H1 (cell line): Measurements from ENCODE around the gene CD34. TPM values are rescaled to one million over a fixed set of nuclear protein-coding genes. Genes with fewer than 3 reads are reported as not detected.

Source experiments
- CTCF ChIA-PET: fragments of 300-600 bp; sonication (Branson Sonifier 250); formaldehyde crosslinking; loops from one replicate; lab custom pipeline; 2021; ENCODE audit not compliant: partially characterized antibody; lab: Charles Lee
- POLR2A ChIA-PET: fragments of 300-600 bp; sonication (Branson Sonifier 250); formaldehyde crosslinking; loops from one replicate; lab custom pipeline; 2021; ENCODE audit warnings: inconsistent platforms; ENCODE audit not compliant: partially characterized antibody; lab: Charles Lee
- DNase-seq, 2 experiments: peaks; one replicate each; pipeline versions ENCODE4 v3.0.0 to v3.0.0-alpha.2; 2010 to 2022; ENCODE audit warnings: low spot score in 2 of 2, low read depth in 1 of 2, mixed read lengths in 1 of 2
- FAIRE-seq: peaks from 2 replicates; lab custom pipeline; 2011; peaks lifted over from hg19 to GRCh38; lab: Jason Lieb, UNC
- H2AFZ ChIP-seq: 2 replicates; pipeline ENCODE4 v1.8.1; 2012; ENCODE audit warnings: low read length, inconsistent platforms
- H2AK5ac ChIP-seq: 2 replicates; pipeline ENCODE4 v1.6.1; 2013; ENCODE audit warnings: low read depth, low read length
- H2BK120ac ChIP-seq: replicated peaks from 2 replicates; pipeline ENCODE3; 2013; ENCODE audit warnings: low read depth, low read length, inconsistent platforms
- H2BK12ac ChIP-seq: 2 replicates; pipeline ENCODE4 v1.6.1; 2013; ENCODE audit warnings: low read depth, low read length
- H2BK15ac ChIP-seq: 2 replicates; pipeline ENCODE4 v1.6.1; 2013; ENCODE audit warnings: low read length
- H2BK20ac ChIP-seq: 2 replicates; pipeline ENCODE4 v1.6.1; 2013; ENCODE audit warnings: low read length
- H2BK5ac ChIP-seq: 2 replicates; pipeline ENCODE4 v1.6.1; 2013; ENCODE audit warnings: low read depth, low read length
- H3K14ac ChIP-seq: 2 replicates; pipeline ENCODE4 v1.6.1; 2013; ENCODE audit warnings: inconsistent platforms; ENCODE audit not compliant: insufficient read length
- H3K18ac ChIP-seq: 2 replicates; pipeline ENCODE4 v1.6.1; 2013; ENCODE audit warnings: low read length; ENCODE audit errors: extremely low read depth
- H3K23ac ChIP-seq: 2 replicates; pipeline ENCODE4 v1.6.1; 2013; ENCODE audit warnings: inconsistent platforms; ENCODE audit not compliant: insufficient read length
- H3K23me2 ChIP-seq: 2 replicates; pipeline ENCODE4 v1.6.1; 2013; ENCODE audit warnings: low read depth, low read length
- H3K27ac ChIP-seq: 2 replicates; pipeline ENCODE4 v1.6.1; 2011; ENCODE audit warnings: low read depth, low read length, inconsistent platforms
- H3K27me3 ChIP-seq, 4 experiments: replicated peaks in 1 of 4; 1 replicate in 1 of 4; 2 replicates in 3 of 4; pipeline versions ENCODE4 v1.6.1 to v1.8.1; 2011 to 2013; ENCODE audit warnings: low read length in 3 of 4, mild to moderate bottlenecking in 3 of 4, inconsistent platforms in 2 of 4, mixed read lengths in 2 of 4, moderate library complexity in 1 of 4; ENCODE audit not compliant: control insufficient read depth in 3 of 4, insufficient read depth in 3 of 4; ENCODE audit errors: extremely low read depth in 1 of 4
- H3K36me3 ChIP-seq, 4 experiments: 2 replicates each; pipeline versions ENCODE4 v1.6.1 to v1.8.1; 2011 to 2013; ENCODE audit warnings: mild to moderate bottlenecking in 4 of 4, low read length in 3 of 4, moderate library complexity in 2 of 4, control low read depth in 1 of 4, inconsistent platforms in 1 of 4; ENCODE audit not compliant: insufficient read depth in 4 of 4, control insufficient read depth in 2 of 4
- H3K4ac ChIP-seq: replicated peaks from 2 replicates; pipeline ENCODE3; 2013; ENCODE audit warnings: low read length, low read depth, mixed read lengths, inconsistent platforms; ENCODE audit not compliant: insufficient read length
- H3K4me1 ChIP-seq, 4 experiments: replicated peaks in 1 of 4; 1 replicate in 1 of 4; 2 replicates in 3 of 4; pipeline versions ENCODE4 v1.6.1 to v1.8.1; 2011 to 2013; ENCODE audit warnings: low read length in 3 of 4, inconsistent platforms in 2 of 4, mixed read lengths in 1 of 4; ENCODE audit not compliant: insufficient read depth in 4 of 4, control insufficient read depth in 3 of 4
- H3K4me2 ChIP-seq, 2 experiments: 2 replicates each; pipeline versions ENCODE4 v1.6.1 to v1.8.1; 2011 to 2013; ENCODE audit warnings: low read depth in 2 of 2, low read length in 2 of 2, control low read depth in 1 of 2, inconsistent platforms in 1 of 2, mild to moderate bottlenecking in 1 of 2; ENCODE audit not compliant: insufficient read depth in 1 of 2
- H3K4me3 ChIP-seq, 4 experiments: fragments of 200-600, 300-600 bp in 1 of 4; sonication (generic), shearing (Covaris generic), sonication (Bioruptor Twin) in 1 of 4; 2 replicates each; pipeline versions ENCODE4 v1.5.1 to v1.8.1; 2011 to 2016; ENCODE audit warnings: low read length in 4 of 4, low read depth in 3 of 4, control low read depth in 2 of 4, inconsistent platforms in 2 of 4, mild to moderate bottlenecking in 2 of 4, mixed read lengths in 1 of 4, moderate library complexity in 1 of 4; ENCODE audit not compliant: insufficient read depth in 2 of 4; ENCODE audit errors: extremely low read depth in 1 of 4
- H3K56ac ChIP-seq: replicated peaks from 2 replicates; pipeline ENCODE3; 2013; ENCODE audit warnings: low read depth, mild to moderate bottlenecking, mixed read lengths, low read length, inconsistent platforms; ENCODE audit not compliant: insufficient read length
- H3K79me1 ChIP-seq: 2 replicates; pipeline ENCODE4 v1.6.1; 2013; ENCODE audit warnings: low read depth, low read length, control low read depth
- H3K79me2 ChIP-seq, 2 experiments: 2 replicates each; pipeline versions ENCODE4 v1.6.1 to v1.8.1; 2012 to 2013; ENCODE audit warnings: low read length in 2 of 2, mild to moderate bottlenecking in 2 of 2, inconsistent platforms in 1 of 2; ENCODE audit not compliant: insufficient read depth in 2 of 2, control insufficient read depth in 1 of 2
- H3K9ac ChIP-seq, 4 experiments: replicated peaks in 1 of 4; 1 replicate in 1 of 4; 2 replicates in 3 of 4; pipeline versions ENCODE4 v1.6.1 to v1.8.1; 2011 to 2013; ENCODE audit warnings: low read depth in 3 of 4, low read length in 3 of 4, control low read depth in 2 of 4, mild to moderate bottlenecking in 2 of 4, moderate library complexity in 2 of 4, inconsistent platforms in 1 of 4; ENCODE audit errors: extremely low read depth in 1 of 4
- H3K9me3 ChIP-seq, 2 experiments: 2 replicates each; pipeline versions ENCODE4 v1.6.1 to v1.8.1; 2012 to 2013; ENCODE audit warnings: mild to moderate bottlenecking in 2 of 2, moderate library complexity in 2 of 2, control low read depth in 1 of 2, inconsistent platforms in 1 of 2, low read depth in 1 of 2, low read length in 1 of 2, mixed read lengths in 1 of 2; ENCODE audit not compliant: insufficient read depth in 2 of 2
- H4K20me1 ChIP-seq, 2 experiments: replicated peaks in 1 of 2; 2 replicates each; pipeline versions ENCODE3 to v1.8.1; 2011 to 2013; ENCODE audit warnings: inconsistent platforms in 2 of 2, low read length in 2 of 2, mild to moderate bottlenecking in 1 of 2; ENCODE audit not compliant: insufficient read depth in 2 of 2, control insufficient read depth in 1 of 2
- H4K5ac ChIP-seq: 2 replicates; pipeline ENCODE4 v1.6.1; 2013; ENCODE audit warnings: low read length, low read depth, mixed read lengths, inconsistent platforms; ENCODE audit not compliant: insufficient read length
- H4K8ac ChIP-seq: 2 replicates; pipeline ENCODE4 v1.8.0; 2013; ENCODE audit warnings: mild to moderate bottlenecking, moderate library complexity, low read length, inconsistent platforms; ENCODE audit not compliant: insufficient read depth; ENCODE audit errors: extremely low read depth
- H4K91ac ChIP-seq: replicated peaks from 2 replicates; pipeline ENCODE3; 2013; ENCODE audit warnings: low read length, mixed read lengths, inconsistent platforms; ENCODE audit not compliant: insufficient read length
- BACH1 ChIP-seq: IDR thresholded peaks from 2 replicates; pipeline ENCODE4 v1.6.1; 2012; ENCODE audit warnings: low read length, improper control_type of control experiment
- JUN ChIP-seq: IDR thresholded peaks from 2 replicates; pipeline ENCODE4 v1.6.1; 2011; ENCODE audit warnings: low read depth, mild to moderate bottlenecking, improper control_type of control experiment, low read length
- POLR2AphosphoS5 ChIP-seq: IDR thresholded peaks from 2 replicates; pipeline ENCODE4 v1.6.1; 2011; ENCODE audit warnings: low read depth, low read length
- SRF ChIP-seq: IDR thresholded peaks from 2 replicates; pipeline ENCODE4 v1.6.1; 2011; ENCODE audit warnings: mild to moderate bottlenecking, low read depth, low read length, moderate library complexity
- YY1 ChIP-seq: IDR thresholded peaks from 2 replicates; pipeline ENCODE4 v1.6.1; 2011; ENCODE audit warnings: low read depth, mild to moderate bottlenecking, low read length
- WGBS, 2 experiments: shearing (Covaris generic) in 1 of 2; methylation state at CpG; one replicate each; pipeline versions ENCODE4 v1.1.6 to v1.1.7; 2013 to 2015; ENCODE audit warnings: low lambda C conversion rate in 2 of 2, mixed read lengths in 2 of 2, inconsistent platforms in 1 of 2, low coverage in 1 of 2, missing lambda C conversion rate in 1 of 2; ENCODE audit not compliant: insufficient replicate concordance in 2 of 2, insufficient coverage in 1 of 2, insufficient read length in 1 of 2; ENCODE audit errors: extremely low coverage in 1 of 2, missing lambda C conversion rate in 1 of 2; 5-methylcytosine and 5-hydroxymethylcytosine counted together
- polyA plus RNA-seq, 7 experiments: library from polyadenylated mRNA; depleted of rRNA in 3 of 7; stranded (reverse) in 5 of 7; unstranded in 2 of 7; fragments of >200 nt in 5 of 7; fragments of 200-250 nt in 2 of 7; gene quantifications; 1 replicate in 5 of 7; 2 replicates in 1 of 7; 4 replicates in 1 of 7; pipeline versions ENCODE4 v1.2.1 to v1.2.3, GENCODE V29; 2011 to 2013; ENCODE audit warnings: missing spikeins in 2 of 7, mixed read lengths in 2 of 7
- total RNA-seq: library from RNA; stranded (reverse); fragmentation: NEBNext Ultra II Directional; extraction: Animal tissue kit (Norgen Biotek cat#: 25700); gene quantifications from 2 replicates; pipeline ENCODE4 v1.2.1, GENCODE V29; 2021
- TF ChIP-seq, protein P1 (sequence below): IDR thresholded peaks from 2 replicates; pipeline ENCODE4 v1.6.1; 2012; ENCODE audit warnings: inconsistent platforms

Gene CD34
- total and polyA plus RNA-seq, 2 of the 8 experiments (the other 6 are each of a cell fraction or from before 2014, with no cell fraction given): 0.39 to 0.54 TPM

DNA sequence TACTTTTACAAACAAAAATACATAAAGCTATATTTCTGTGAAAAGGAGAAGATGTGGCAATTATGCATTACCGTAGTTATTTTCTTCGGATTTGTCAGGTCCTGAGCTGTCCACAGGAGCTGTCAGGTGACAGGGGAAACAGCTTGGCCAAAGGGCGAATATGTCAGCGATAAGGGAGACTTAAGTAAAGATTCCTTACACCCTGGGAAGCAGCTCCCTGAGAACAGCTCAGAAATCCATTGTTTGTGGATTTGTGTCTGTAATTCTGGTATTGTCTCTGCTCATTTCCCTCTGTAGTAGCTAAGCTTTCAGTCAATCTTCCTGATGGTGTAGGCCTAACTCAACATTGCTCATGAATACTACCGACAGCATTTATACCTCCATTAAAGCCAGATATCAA is 7.1 kb upstream of the CD34 start:
- Histone ChIP-seq H4K8ac (no peak overlapping the region), H2BK5ac (no peak overlapping the region), H3K4me3 (no peak overlapping the region), H3K79me2 (no peaks in the 10 kb centered on the region), H3K36me3 (no peaks in the 10 kb centered on the region), H3K4me1 (no peaks in the 10 kb centered on the region), H3K9ac (no peak overlapping the region), H3K23ac (no peak overlapping the region), H4K91ac (no peak overlapping the region), H2BK20ac (no peak overlapping the region), H2AFZ (no peak overlapping the region), H3K14ac (no peak overlapping the region), H2BK12ac (no peak overlapping the region), H3K27me3 (peaks cover 0 to 4% (median 3%) of the 10 kb centered on the region in 4 experiments; a peak in 4 of 7 replicates), H3K27ac (no peak overlapping the region), H3K9me3 (no peaks in the 10 kb centered on the region), H4K5ac (no peak overlapping the region), H3K23me2 (no peaks in the 10 kb centered on the region), H3K79me1 (no peaks in the 10 kb centered on the region), H3K4ac (no peak overlapping the region), H2BK15ac (no peak overlapping the region), H3K4me2 (no peak overlapping the region), H3K56ac (no peak overlapping the region), H4K20me1 (no peaks in the 10 kb centered on the region), H2AK5ac (no peak overlapping the region), H3K18ac (no peak overlapping the region), H2BK120ac (no peak overlapping the region)
- ChIA-PET CTCF (interaction anchor here (1.1 to 2.0 kb wide), 7 partner anchors 10 to 76 kb away, joined by 3 to 14 read pairs (median 3); no protein-coding TSS in a partner anchor), POLR2A (no interaction called here)
- 82% methylated on average over 5 of the region's 5 CpGs; no CpG with 5 or more reads in 1 of the 2 experiments for WGBS, 2 experiments
- no peak for FAIRE-seq
- no peak for DNase-seq
- TF ChIP-seq BACH1 (no peak), POLR2AphosphoS5 (no peak), YY1 (no peak), JUN (no peak), SRF (no peak)
- TF ChIP-seq, protein P1, sequence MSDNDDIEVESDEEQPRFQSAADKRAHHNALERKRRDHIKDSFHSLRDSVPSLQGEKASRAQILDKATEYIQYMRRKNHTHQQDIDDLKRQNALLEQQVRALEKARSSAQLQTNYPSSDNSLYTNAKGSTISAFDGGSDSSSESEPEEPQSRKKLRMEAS: no peak
